GM23338 (cell line): ENCODE results near the gene FBXW11. TPM values are rescaled to one million over a fixed set of nuclear protein-coding genes. Genes with fewer than 3 reads are reported as not detected.
A peak's percentile ranks its signal among the peaks of the same experiment; 100 is the strongest.

ENCODE experiments used
- ATAC-seq: fragments of 200-7000 bp; cut with Tn5 transposase; 3 replicates; pipeline ENCODE4 v1.9.1; 2020
- DNase-seq: peaks from one replicate; pipeline ENCODE4 v3.0.0-alpha.2; 2015; ENCODE audit warnings: low spot score
- H2AFZ ChIP-seq: fragments of 200-600 bp; sonication (generic); 2 replicates; pipeline ENCODE4 v1.8.0; 2016; ENCODE audit warnings: antibody characterized with exemption, mild to moderate bottlenecking, moderate library complexity
- H3F3A ChIP-seq: fragments of 200-600 bp; sonication (generic); replicated peaks from 2 replicates; pipeline ENCODE4 v1.8.0; 2017; ENCODE audit warnings: antibody characterized with exemption, mixed run types, low read depth
- H3K27ac ChIP-seq: fragments of 200-600 bp; sonication (generic); 2 replicates; pipeline ENCODE4 v1.6.1; 2016; ENCODE audit warnings: low read depth
- H3K27me3 ChIP-seq: fragments of 200-600 bp; sonication (generic); 2 replicates; pipeline ENCODE4 v1.8.0; 2016; ENCODE audit warnings: mild to moderate bottlenecking, mixed run types, moderate library complexity; ENCODE audit not compliant: insufficient read depth
- H3K36me3 ChIP-seq: fragments of 200-600 bp; sonication (generic); 2 replicates; pipeline ENCODE4 v1.8.0; 2016; ENCODE audit warnings: mild to moderate bottlenecking; ENCODE audit not compliant: insufficient read depth
- H3K4me1 ChIP-seq: fragments of 200-600 bp; sonication (generic); 2 replicates; pipeline ENCODE4 v1.8.0; 2016; ENCODE audit warnings: mild to moderate bottlenecking, moderate library complexity; ENCODE audit not compliant: insufficient read depth
- H3K4me2 ChIP-seq: fragments of 200-600 bp; sonication (generic); 2 replicates; pipeline ENCODE4 v1.7.1; 2017; ENCODE audit warnings: mixed run types
- H3K4me3 ChIP-seq: fragments of 200-600 bp; sonication (generic); 2 replicates; pipeline ENCODE4 v1.6.1; 2016; ENCODE audit warnings: mixed run types
- H3K79me2 ChIP-seq: fragments of 200-600 bp; sonication (generic); replicated peaks from 2 replicates; pipeline ENCODE4 v1.8.0; 2017; ENCODE audit warnings: mild to moderate bottlenecking; ENCODE audit not compliant: insufficient read depth
- H3K9me2 ChIP-seq: fragments of 200-600 bp; sonication (generic); 2 replicates; pipeline ENCODE4 v1.8.0; 2017; ENCODE audit not compliant: insufficient read depth
- H4K20me1 ChIP-seq: fragments of 200-600 bp; sonication (generic); replicated peaks from 2 replicates; pipeline ENCODE4 v1.8.0; 2017; ENCODE audit warnings: mild to moderate bottlenecking; ENCODE audit not compliant: insufficient read depth
- H3K27ac Mint-ChIP-seq: 2 replicates; pipeline ENCODE4 v1.8.0; 2020; ENCODE audit warnings: inconsistent platforms, mild to moderate bottlenecking, moderate library complexity, mixed read lengths
- H3K27me3 Mint-ChIP-seq: 3 replicates; pipeline ENCODE4 v1.8.0; 2022; ENCODE audit warnings: low read depth, mild to moderate bottlenecking, moderate library complexity, mixed read lengths, inconsistent platforms; ENCODE audit not compliant: insufficient read depth, poor library complexity
- H3K36me3 Mint-ChIP-seq: 3 replicates; pipeline ENCODE4 v1.8.0; 2021; ENCODE audit warnings: low read depth, mild to moderate bottlenecking, inconsistent platforms, moderate library complexity, mixed read lengths
- H3K4me1 Mint-ChIP-seq: 3 replicates; pipeline ENCODE4 v1.8.0; 2020; ENCODE audit warnings: mild to moderate bottlenecking, inconsistent platforms, mixed read lengths
- H3K4me3 Mint-ChIP-seq: 3 replicates; pipeline ENCODE4 v1.8.0; 2021; ENCODE audit warnings: moderate library complexity, mild to moderate bottlenecking, inconsistent platforms, mixed read lengths
- H3K9me3 Mint-ChIP-seq: 3 replicates; pipeline ENCODE4 v1.8.0; 2020; ENCODE audit warnings: moderate library complexity, mild to moderate bottlenecking, inconsistent platforms, mixed read lengths
- CREB1 ChIP-seq: fragments of 250-450 bp; sonication (Bioruptor Pico); IDR thresholded peaks from 2 replicates; pipeline ENCODE4 v1.5.0; 2020; ENCODE audit warnings: low read depth, mild to moderate bottlenecking, moderate library complexity
- JUNB ChIP-seq: IDR thresholded peaks from one replicate; pipeline ENCODE4 v1.6.1; 2016; ENCODE audit warnings: antibody characterized with exemption; ENCODE audit not compliant: unreplicated experiment
- NANOG ChIP-seq: IDR thresholded peaks from 2 replicates; pipeline ENCODE4 v1.6.1; 2016; ENCODE audit warnings: antibody characterized with exemption, borderline replicate concordance
- POLR2AphosphoS5 ChIP-seq: IDR thresholded peaks from 2 replicates; pipeline ENCODE4 v1.6.1; 2016; ENCODE audit warnings: antibody characterized with exemption, low read depth
- STAT1 ChIP-seq: IDR thresholded peaks from one replicate; pipeline ENCODE4 v1.6.1; 2016; ENCODE audit warnings: antibody characterized with exemption; ENCODE audit not compliant: unreplicated experiment
- ZNF114 ChIP-seq: fragments of 250-450 bp; sonication (Bioruptor Pico); IDR thresholded peaks from 2 replicates; pipeline ENCODE4 v1.5.0; 2020; ENCODE audit warnings: mild to moderate bottlenecking, moderate library complexity
- ZNF331 ChIP-seq: fragments of 250-450 bp; sonication (Bioruptor Pico); IDR thresholded peaks from 2 replicates; pipeline ENCODE4 v1.5.0; 2020; ENCODE audit warnings: low read depth, mild to moderate bottlenecking, moderate library complexity
- polyA plus RNA-seq: library from polyadenylated mRNA; unstranded; fragments of >200 nt; fragmentation: Nextera tagmentation; extraction: Ambion mirVana; gene quantifications from 2 replicates; pipeline ENCODE4 v1.2.1, GENCODE V29; 2016
- total RNA-seq: library from RNA; depleted of rRNA; stranded (reverse); fragments of >200 nt; shearing (Covaris generic); gene quantifications from 2 replicates; pipeline ENCODE4 v1.2.3, GENCODE V29; 2014
- TF ChIP-seq, protein P1 (sequence below): IDR thresholded peaks from one replicate; pipeline ENCODE4 v1.6.1; 2018; ENCODE audit warnings: antibody characterized with exemption; ENCODE audit not compliant: unreplicated experiment
- TF ChIP-seq, protein P2 (sequence below), 2 experiments: fragments of 200-600 bp in 1 of 2; sonication (generic) in 1 of 2; conservative IDR thresholded peaks; 2 replicates each; pipeline versions ENCODE4 v1.5.1 to v1.6.1; 2016 to 2017; ENCODE audit warnings: antibody characterized with exemption in 2 of 2, low read depth in 2 of 2, mild to moderate bottlenecking in 2 of 2, moderate library complexity in 1 of 2
- TF ChIP-seq, protein P3 (sequence below): IDR thresholded peaks from 2 replicates; pipeline ENCODE4 v1.6.1; 2016; ENCODE audit warnings: antibody characterized with exemption
- TF ChIP-seq, protein P4 (sequence below): fragments of 250-450 bp; sonication (Bioruptor Pico); IDR thresholded peaks from 2 replicates; pipeline ENCODE4 v1.5.0; 2020; ENCODE audit warnings: mild to moderate bottlenecking, moderate library complexity

FBXW11 gene
- total and polyA plus RNA-seq, 2 experiments from 2014 or later, result 45.0 to 88.0 TPM

DNA sequence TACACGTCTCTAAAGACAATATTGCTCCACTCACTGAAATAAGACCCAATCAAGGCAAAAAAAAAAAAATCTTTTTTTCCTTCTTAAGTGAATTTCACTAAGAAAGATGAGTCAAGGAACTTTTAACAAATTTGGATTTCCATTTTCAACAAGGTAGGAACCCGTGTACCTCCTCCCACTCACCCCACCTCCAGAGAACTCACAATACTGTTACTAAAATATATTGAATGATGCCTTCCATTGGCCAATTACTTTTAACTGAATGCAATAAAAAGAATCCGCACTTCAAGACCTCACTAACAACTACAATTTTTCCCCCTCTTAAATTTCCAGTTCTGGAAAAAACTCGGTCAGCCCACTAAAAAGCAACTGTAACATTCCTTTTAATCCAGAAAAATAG is 50.7 kb downstream of the FBXW11 start (continued):
- TF ChIP-seq, protein P1, sequence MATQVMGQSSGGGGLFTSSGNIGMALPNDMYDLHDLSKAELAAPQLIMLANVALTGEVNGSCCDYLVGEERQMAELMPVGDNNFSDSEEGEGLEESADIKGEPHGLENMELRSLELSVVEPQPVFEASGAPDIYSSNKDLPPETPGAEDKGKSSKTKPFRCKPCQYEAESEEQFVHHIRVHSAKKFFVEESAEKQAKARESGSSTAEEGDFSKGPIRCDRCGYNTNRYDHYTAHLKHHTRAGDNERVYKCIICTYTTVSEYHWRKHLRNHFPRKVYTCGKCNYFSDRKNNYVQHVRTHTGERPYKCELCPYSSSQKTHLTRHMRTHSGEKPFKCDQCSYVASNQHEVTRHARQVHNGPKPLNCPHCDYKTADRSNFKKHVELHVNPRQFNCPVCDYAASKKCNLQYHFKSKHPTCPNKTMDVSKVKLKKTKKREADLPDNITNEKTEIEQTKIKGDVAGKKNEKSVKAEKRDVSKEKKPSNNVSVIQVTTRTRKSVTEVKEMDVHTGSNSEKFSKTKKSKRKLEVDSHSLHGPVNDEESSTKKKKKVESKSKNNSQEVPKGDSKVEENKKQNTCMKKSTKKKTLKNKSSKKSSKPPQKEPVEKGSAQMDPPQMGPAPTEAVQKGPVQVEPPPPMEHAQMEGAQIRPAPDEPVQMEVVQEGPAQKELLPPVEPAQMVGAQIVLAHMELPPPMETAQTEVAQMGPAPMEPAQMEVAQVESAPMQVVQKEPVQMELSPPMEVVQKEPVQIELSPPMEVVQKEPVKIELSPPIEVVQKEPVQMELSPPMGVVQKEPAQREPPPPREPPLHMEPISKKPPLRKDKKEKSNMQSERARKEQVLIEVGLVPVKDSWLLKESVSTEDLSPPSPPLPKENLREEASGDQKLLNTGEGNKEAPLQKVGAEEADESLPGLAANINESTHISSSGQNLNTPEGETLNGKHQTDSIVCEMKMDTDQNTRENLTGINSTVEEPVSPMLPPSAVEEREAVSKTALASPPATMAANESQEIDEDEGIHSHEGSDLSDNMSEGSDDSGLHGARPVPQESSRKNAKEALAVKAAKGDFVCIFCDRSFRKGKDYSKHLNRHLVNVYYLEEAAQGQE, result no peak
- TF ChIP-seq, protein P2, sequence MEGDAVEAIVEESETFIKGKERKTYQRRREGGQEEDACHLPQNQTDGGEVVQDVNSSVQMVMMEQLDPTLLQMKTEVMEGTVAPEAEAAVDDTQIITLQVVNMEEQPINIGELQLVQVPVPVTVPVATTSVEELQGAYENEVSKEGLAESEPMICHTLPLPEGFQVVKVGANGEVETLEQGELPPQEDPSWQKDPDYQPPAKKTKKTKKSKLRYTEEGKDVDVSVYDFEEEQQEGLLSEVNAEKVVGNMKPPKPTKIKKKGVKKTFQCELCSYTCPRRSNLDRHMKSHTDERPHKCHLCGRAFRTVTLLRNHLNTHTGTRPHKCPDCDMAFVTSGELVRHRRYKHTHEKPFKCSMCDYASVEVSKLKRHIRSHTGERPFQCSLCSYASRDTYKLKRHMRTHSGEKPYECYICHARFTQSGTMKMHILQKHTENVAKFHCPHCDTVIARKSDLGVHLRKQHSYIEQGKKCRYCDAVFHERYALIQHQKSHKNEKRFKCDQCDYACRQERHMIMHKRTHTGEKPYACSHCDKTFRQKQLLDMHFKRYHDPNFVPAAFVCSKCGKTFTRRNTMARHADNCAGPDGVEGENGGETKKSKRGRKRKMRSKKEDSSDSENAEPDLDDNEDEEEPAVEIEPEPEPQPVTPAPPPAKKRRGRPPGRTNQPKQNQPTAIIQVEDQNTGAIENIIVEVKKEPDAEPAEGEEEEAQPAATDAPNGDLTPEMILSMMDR (conservative IDR thresholded peaks at IDR 0.05; ENCODE audit: low read depth in 2 of 2), result no peak
- TF ChIP-seq CREB1 (CRISPR knock-in tag), result no peak
- TF ChIP-seq, protein P3, sequence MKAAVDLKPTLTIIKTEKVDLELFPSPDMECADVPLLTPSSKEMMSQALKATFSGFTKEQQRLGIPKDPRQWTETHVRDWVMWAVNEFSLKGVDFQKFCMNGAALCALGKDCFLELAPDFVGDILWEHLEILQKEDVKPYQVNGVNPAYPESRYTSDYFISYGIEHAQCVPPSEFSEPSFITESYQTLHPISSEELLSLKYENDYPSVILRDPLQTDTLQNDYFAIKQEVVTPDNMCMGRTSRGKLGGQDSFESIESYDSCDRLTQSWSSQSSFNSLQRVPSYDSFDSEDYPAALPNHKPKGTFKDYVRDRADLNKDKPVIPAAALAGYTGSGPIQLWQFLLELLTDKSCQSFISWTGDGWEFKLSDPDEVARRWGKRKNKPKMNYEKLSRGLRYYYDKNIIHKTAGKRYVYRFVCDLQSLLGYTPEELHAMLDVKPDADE, result no peak
- TF ChIP-seq POLR2AphosphoS5, result no peak
- no peak for TF ChIP-seq JUNB
- no peak for TF ChIP-seq ZNF114
- no peak for TF ChIP-seq NANOG
- no peak for TF ChIP-seq STAT1

DNA sequence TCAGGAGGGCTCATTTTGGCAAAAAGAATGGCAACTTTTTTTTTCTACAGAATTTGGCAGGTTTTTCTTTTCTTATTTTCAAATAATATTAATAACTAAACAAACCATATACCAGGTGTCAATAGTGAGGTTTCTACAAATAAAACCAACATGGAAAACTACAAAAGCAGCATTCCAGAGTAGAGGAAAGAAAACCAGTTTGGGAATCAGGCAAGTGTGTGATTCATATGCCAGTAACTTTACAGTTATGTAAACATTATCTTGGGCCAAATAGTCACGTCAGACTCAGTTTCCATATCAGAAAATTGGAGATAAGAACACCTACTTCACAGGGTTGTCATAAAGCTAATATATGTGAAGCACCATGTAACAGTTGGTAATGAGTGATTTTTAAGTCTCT is 51.7 kb downstream of the FBXW11 start:
- H3K36me3 ChIP-seq, result no peaks in the 10 kb centered on the region
- H3F3A ChIP-seq, result no peaks in the 10 kb centered on the region
- H3K9me2 ChIP-seq, result no peaks in the 10 kb centered on the region
- H3K4me1 Mint-ChIP-seq, result peaks cover 57% of the 10 kb centered on the region
- H3K4me3 ChIP-seq, result no peak overlapping the region
- H3K27ac ChIP-seq, result no peak overlapping the region
- H3K79me2 ChIP-seq, result peaks cover 99% of the 10 kb centered on the region
- H3K4me3 Mint-ChIP-seq, result no peak overlapping the region
- H3K27me3 Mint-ChIP-seq, result peaks cover 3% of the 10 kb centered on the region
- H3K9me3 Mint-ChIP-seq, result no peaks in the 10 kb centered on the region
- H3K4me1 ChIP-seq, result peaks cover 53% of the 10 kb centered on the region
- H3K27ac Mint-ChIP-seq, result no peak overlapping the region; the same call in 1 of the 2 replicates
- H4K20me1 ChIP-seq, result peaks cover 73% of the 10 kb centered on the region
- DNase-seq (no peak), ATAC-seq (no peak)
- H3K27me3 ChIP-seq, result no peaks in the 10 kb centered on the region
- H2AFZ ChIP-seq, result no peak overlapping the region
- peak overlapping the region; percentile 9; the same call in 1 of the 2 replicates for H3K4me2 ChIP-seq
- peaks cover 3% of the 10 kb centered on the region; the same call in 1 of the 3 replicates for H3K36me3 Mint-ChIP-seq
- TF ChIP-seq, protein P2 (conservative IDR thresholded peaks at IDR 0.05; ENCODE audit: low read depth in 2 of 2), result no peak
- TF ChIP-seq, protein P4, sequence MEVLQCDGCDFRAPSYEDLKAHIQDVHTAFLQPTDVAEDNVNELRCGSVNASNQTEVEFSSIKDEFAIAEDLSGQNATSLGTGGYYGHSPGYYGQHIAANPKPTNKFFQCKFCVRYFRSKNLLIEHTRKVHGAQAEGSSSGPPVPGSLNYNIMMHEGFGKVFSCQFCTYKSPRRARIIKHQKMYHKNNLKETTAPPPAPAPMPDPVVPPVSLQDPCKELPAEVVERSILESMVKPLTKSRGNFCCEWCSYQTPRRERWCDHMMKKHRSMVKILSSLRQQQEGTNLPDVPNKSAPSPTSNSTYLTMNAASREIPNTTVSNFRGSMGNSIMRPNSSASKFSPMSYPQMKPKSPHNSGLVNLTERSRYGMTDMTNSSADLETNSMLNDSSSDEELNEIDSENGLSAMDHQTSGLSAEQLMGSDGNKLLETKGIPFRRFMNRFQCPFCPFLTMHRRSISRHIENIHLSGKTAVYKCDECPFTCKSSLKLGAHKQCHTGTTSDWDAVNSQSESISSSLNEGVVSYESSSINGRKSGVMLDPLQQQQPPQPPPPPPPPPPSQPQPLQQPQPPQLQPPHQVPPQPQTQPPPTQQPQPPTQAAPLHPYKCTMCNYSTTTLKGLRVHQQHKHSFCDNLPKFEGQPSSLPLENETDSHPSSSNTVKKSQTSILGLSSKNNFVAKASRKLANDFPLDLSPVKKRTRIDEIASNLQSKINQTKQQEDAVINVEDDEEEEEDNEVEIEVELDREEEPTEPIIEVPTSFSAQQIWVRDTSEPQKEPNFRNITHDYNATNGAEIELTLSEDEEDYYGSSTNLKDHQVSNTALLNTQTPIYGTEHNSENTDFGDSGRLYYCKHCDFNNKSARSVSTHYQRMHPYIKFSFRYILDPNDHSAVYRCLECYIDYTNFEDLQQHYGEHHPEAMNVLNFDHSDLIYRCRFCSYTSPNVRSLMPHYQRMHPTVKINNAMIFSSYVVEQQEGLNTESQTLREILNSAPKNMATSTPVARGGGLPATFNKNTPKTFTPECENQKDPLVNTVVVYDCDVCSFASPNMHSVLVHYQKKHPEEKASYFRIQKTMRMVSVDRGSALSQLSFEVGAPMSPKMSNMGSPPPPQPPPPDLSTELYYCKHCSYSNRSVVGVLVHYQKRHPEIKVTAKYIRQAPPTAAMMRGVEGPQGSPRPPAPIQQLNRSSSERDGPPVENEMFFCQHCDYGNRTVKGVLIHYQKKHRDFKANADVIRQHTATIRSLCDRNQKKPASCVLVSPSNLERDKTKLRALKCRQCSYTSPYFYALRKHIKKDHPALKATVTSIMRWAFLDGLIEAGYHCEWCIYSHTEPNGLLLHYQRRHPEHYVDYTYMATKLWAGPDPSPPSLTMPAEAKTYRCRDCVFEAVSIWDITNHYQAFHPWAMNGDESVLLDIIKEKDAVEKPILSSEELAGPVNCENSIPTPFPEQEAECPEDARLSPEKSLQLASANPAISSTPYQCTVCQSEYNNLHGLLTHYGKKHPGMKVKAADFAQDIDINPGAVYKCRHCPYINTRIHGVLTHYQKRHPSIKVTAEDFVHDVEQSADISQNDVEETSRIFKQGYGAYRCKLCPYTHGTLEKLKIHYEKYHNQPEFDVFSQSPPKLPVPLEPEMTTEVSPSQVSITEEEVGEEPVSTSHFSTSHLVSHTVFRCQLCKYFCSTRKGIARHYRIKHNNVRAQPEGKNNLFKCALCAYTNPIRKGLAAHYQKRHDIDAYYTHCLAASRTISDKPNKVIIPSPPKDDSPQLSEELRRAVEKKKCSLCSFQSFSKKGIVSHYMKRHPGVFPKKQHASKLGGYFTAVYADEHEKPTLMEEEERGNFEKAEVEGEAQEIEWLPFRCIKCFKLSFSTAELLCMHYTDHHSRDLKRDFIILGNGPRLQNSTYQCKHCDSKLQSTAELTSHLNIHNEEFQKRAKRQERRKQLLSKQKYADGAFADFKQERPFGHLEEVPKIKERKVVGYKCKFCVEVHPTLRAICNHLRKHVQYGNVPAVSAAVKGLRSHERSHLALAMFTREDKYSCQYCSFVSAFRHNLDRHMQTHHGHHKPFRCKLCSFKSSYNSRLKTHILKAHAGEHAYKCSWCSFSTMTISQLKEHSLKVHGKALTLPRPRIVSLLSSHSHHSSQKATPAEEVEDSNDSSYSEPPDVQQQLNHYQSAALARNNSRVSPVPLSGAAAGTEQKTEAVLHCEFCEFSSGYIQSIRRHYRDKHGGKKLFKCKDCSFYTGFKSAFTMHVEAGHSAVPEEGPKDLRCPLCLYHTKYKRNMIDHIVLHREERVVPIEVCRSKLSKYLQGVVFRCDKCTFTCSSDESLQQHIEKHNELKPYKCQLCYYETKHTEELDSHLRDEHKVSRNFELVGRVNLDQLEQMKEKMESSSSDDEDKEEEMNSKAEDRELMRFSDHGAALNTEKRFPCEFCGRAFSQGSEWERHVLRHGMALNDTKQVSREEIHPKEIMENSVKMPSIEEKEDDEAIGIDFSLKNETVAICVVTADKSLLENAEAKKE, result no peak
- TF ChIP-seq ZNF331 (CRISPR knock-in tag), result no peak
- TF ChIP-seq POLR2AphosphoS5, result no peak
